Stimulated activated CD4-positive, alpha-beta T cell treated with anti-CD3 and anti-CD28 coated beads, Interleukin-4, amount 100 ng/mL, for 4 hours (primary cell): ENCODE data around the gene CBLL1.
A peak's percentile ranks its signal among the peaks of the same experiment; 100 is the strongest.

ENCODE experiments used
- DNase-seq, 2 experiments: peaks; one replicate each; pipeline ENCODE4 v3.0.0-alpha.2; 2020

Gene CBLL1

DNA sequence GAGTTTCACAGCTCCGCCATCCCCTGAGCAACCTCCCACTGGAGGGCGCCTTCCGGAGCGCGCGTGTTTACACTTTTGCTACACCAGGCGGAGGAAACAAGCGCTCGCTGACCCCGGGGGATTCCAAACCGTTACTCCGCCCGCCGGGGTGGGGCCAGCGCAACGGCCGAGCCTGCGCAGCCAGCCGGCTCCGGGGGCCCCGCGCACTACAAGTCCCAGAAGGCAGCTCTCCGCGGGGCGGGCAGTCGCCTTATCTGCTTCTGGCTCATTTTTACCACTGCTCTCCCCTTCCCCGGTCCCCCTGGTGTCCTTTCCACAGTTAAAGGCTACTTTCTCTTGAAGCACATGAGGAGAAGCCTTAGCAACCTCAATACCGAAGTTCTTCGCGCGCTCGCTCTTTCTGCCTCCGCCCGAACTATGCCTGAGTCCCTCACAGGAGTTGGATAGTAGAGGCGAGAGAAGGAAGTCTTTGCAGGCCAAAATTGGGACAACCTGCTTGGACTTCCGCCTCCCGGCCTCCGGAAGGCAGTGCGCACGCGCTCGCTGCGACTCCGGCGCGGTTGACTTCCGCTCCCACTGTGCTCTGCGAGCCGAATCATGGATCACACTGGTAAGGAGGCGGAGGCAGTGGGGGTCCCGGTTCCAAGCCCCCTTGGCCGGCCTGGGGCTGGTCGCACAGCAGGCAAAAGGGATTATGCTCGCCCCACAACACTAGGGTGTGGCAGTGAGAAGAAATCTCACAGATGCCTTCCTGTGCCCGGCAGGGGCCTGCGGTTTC is at the start of gene CBLL1:
TSS of gene CBLL1 (plus strand) at position 576 of the 778 bp plus-strand sequence. CDS start at position 598, 22 bp downstream.
- peak; percentile 98 for DNase-seq

GRCh38 chr7:107694386-107694785 is 49.6 kb upstream of the CBLL1 start:
- no peak for DNase-seq

DNA sequence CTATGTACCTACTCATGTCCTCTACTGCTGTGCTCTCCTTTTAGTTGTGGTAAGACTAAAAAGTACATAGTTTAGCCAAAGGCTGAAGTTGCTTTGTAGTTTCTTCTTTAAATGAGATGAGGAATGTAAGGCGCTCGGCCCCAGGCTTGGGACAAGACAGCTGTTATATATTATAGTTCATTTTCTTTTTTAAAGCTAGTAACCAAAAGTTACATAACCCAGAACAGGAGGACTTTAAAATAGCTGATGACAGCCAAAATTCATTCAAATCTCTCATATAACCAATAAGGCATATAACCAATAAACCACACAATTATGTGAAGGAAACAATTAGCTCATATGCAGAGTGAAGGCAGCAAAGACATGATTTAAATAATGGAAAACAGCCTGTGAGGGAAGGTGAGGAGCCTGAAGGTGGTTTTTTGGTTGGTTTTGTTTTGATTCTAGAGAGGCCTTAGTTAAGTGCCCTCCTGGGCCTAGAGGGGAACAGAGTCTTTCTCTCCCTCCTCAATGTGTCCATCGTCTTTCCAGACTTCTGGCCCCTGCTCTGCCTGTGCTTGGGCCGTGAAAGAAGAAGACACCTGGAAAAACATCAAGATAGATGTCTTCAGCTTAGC is 47.5 kb upstream of the CBLL1 start:
- DNase-seq: no peak

GRCh38 chr7:107697321-107698049 is 46.5 kb upstream of the CBLL1 start:
- no peak for DNase-seq

DNA sequence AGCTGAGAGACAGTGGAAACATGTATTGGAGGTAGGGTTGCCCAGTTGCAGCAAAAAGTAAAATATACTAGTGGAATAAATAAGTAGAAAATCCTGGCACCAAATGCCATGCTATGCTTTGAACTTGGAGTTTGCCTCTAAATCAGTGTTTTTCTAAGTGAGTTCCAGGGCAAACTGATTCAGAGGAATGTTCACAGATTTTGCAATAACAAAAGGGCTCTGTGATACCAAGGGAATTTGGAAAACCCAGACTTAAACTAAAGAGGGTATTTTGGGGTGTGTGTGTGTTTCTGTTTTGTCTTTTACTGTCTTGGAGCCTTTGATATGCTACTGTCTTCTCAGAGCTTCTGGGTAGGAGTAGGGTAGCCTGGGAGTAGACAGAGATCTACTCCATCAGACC is 43.4 kb upstream of the CBLL1 start:
- DNase-seq: no peak

GRCh38 chr7:107701191-107701590 is 42.8 kb upstream of the CBLL1 start:
- no peak for DNase-seq

DNA sequence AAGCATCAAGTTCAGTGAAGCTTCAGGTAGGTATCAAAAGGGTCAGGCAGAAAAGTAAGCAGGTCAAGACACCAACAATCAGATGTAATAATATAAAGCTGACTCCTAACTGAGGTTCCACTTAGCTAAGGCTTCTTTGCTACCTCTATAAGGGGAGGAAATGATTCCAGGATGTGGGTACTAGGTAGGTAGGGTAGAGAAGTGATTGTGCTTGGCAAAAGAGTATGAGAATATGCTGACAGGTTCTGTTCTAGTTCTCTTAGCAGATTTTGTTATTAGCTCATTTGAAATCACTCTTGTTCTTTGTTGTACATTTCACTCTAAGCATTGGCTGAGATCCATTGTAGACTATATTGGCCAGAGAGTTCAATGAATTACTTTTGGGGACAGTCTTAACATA is 40.7 kb upstream of the CBLL1 start:
- no peak for DNase-seq

- DNase-seq: no peak
Observed at GRCh38 chr7:107703872-107704271, 40.1 kb upstream of the CBLL1 start.

GRCh38 chr7:107708956-107709355 is 35.0 kb upstream of the CBLL1 start:
- DNase-seq: no peak

GRCh38 chr7:107711301-107711700 is 32.6 kb upstream of the CBLL1 start:
- DNase-seq: no peak

- DNase-seq: no peak
Observed at GRCh38 chr7:107712025-107712424, 31.9 kb upstream of the CBLL1 start.

- no peak for DNase-seq
Observed at GRCh38 chr7:107712896-107713295, 31.0 kb upstream of the CBLL1 start.

- DNase-seq: no peak
Observed at GRCh38 chr7:107715531-107715930, 28.4 kb upstream of the CBLL1 start.

DNA sequence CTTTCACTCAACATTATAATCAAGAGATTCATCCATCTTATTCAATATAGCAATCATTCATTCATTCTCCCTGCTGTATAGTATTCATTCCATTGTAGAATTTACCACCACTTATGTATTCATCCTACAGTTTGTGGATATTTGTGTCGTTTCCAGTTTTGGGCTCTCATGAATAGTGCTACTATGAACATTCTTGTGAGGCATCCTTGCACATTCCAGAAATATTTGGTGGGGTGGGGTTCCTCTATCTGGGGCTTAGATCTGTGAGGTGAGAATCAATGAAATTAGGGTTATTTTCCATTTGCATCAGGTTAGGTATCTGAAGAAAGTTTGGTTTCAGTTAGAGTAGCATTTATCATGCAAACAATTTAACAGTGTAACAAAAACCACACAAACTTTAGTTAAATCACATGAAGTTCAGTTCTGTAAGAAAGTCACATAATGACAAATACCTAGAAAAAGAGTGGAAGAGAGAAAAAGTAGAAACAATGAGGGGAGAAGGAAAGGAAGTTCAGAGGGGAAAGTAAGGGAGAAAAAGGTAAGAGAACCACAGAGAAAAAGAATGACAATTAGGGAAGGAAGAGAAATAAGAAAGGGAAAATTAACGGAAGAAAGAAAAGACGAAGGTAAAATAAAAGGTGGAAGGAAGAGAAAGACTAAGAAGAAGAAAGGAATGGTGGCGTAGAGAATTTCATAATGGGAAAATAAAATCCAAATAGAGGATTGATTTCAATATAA is 25.3 kb upstream of the CBLL1 start:
- DNase-seq: no peak

GRCh38 chr7:107721286-107721685 is 22.7 kb upstream of the CBLL1 start:
- no peak for DNase-seq

- DNase-seq: no peak
Observed at GRCh38 chr7:107723255-107723654, 20.7 kb upstream of the CBLL1 start.

DNA sequence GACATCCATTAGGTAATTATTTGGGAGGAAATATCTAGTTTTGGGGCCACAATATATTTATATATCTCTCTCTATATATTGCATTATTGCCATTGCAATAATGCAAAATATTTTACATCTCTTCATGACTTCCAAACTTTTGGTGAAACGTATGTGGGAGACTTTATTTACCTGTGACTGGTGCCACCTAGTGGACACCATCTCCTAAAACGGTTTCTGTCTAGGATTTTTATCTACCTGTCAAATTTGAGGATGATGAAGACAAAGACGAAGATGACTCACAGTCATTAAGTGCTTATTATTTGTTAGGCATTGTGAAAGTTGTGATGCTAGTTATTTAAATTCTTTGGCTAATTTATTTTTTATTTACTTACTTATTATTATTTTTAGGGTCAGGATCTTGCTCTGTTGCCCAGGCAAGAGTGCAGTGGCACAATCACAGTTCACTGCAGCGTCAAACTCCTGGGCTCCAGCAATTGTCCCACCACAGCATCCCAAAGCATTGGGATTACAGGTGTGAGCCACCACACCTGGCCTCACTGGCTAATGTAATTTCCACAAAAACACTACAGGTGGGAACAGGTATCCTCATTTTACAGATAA is 18.7 kb upstream of the CBLL1 start:
- DNase-seq: peak; percentile 24 to 37

DNA sequence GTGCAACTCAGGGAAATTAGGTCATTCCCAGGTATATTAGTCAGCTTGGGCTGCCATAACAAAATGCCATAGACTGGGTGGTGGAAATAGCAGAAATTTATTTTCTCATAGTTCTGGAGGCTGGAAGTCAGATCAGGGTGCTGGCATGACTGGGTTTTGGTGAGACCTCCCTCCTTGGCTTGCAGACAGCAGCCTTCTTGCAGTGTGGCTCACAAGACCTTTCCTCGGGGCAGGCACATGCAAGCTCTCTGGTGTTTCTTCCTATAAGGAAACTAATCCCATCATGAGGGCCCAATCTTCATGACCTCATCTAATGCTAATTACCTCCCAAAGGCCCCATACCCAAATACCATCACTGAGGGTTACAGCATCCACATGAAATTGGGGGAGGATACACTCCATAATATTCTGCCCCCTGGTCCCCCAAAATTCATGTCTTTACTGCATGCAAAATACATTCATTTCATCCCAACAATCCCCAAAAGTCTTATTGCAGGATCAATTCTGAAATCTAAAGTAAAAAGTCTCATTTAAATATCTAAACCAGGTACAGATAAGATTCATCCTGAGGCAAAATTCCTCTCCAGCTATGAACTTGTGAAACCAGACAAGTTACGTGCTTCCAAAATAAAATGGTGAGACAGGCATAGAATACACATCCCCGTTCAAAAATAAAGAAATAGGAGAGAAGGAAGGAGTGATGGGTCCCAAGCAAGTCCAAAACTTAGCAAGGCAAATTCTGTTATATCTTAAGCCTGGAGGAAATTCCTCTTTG is 17.4 kb upstream of the CBLL1 start:
- DNase-seq: no peak

DNA sequence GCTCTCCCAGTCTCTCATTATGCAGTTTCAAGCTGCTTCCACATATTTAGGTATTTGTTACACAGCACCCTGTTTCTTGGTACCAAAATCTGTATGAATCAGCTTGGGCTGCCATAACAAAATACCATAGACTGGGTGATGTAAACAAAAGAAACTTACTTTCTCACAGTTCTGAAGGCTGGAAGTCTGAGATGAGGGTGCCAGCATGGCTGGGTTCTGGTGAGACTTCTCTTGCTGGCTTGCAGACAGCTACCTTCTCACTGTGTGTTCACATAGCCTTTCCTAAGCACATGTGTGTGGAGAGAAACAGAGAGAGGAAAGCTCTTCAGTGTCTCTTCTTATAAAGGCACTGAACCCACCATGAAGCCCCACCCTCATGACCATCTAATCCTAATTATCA is 15.7 kb upstream of the CBLL1 start:
- no peak for DNase-seq

DNA sequence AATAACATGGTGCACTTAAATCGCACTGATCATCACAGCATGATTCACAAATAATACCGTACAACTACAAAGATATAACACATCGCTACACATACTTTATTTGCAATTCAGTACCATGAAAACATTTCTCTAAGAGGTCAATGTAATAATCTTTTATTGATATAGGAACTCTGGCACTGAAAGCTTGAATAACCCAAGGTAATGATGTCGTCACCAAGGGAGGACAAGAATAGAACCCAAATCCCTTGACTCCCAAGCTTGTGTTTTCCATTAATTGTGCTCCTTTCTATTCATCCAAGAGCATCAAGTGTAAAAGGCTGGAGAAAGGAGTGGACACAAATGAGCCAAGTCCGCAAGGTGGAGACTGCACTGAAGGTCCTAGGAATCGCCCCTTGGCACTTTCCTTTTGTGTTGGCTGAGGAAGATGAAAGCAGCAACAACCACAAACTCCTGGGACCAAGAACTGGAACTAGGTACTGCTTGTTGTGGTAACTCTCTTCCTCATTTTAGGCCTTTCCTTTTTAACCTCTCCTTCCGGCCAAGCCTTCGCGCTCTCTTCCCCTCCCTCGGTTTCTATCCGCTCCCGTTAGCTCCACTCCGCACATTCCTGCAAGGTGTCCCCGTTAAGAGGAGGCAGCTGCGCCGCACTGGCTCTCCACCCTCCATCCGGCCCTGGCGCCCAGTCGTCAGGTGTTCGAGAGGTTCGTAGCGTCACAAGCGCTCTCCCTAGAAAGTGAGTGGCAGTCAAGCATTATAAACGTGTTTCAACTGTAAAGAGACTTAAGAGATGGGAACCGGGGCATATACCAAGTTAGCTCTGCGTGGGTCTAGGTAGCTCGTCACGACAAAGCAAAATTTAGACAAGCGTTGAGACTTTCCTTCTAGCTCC is 1.0 kb upstream of the CBLL1 start:
- peak in 1 of 2 experiments; percentile 48 for DNase-seq

- no peak for DNase-seq
Observed at GRCh38 chr7:107744345-107744750, 406 bp downstream of the CBLL1 start.
